Mesendoderm (in vitro differentiated cells): Measurements from ENCODE around the gene SH2B3. TPM values are rescaled to one million over a fixed set of nuclear protein-coding genes. Genes with fewer than 3 reads are reported as not detected.

Source experiments
- DNase-seq: peaks from one replicate; pipeline ENCODE4 v3.0.0; 2013
- H2AK5ac ChIP-seq: 2 replicates; pipeline ENCODE4 v1.6.1; 2013; ENCODE audit warnings: low read length, inconsistent platforms
- H2BK120ac ChIP-seq: 2 replicates; pipeline ENCODE4 v1.6.1; 2013; ENCODE audit warnings: low read depth, mild to moderate bottlenecking, low read length, moderate library complexity, mixed read lengths
- H2BK15ac ChIP-seq: replicated peaks from 2 replicates; pipeline ENCODE4 v1.6.1; 2013; ENCODE audit warnings: low read depth, mild to moderate bottlenecking, moderate library complexity
- H2BK5ac ChIP-seq: 2 replicates; pipeline ENCODE4 v1.6.1; 2013; ENCODE audit warnings: low read length, inconsistent platforms
- H3K18ac ChIP-seq: 2 replicates; pipeline ENCODE4 v1.6.1; 2013; ENCODE audit warnings: mild to moderate bottlenecking, low read length, mixed read lengths
- H3K23ac ChIP-seq: one replicate; pipeline ENCODE4 v1.6.1; 2013; ENCODE audit warnings: low read length
- H3K27ac ChIP-seq: 2 replicates; pipeline ENCODE4 v1.5.1; 2013; ENCODE audit warnings: low read depth, mild to moderate bottlenecking, inconsistent platforms, low read length, moderate library complexity
- H3K27me3 ChIP-seq: 2 replicates; pipeline ENCODE4 v1.6.1; 2013; ENCODE audit warnings: low read length, control low read depth, mild to moderate bottlenecking, inconsistent platforms; ENCODE audit not compliant: insufficient read depth, poor library complexity
- H3K36me3 ChIP-seq: 2 replicates; pipeline ENCODE4 v1.6.1; 2013; ENCODE audit warnings: low read length, inconsistent platforms; ENCODE audit not compliant: control insufficient read depth, insufficient read depth
- H3K4ac ChIP-seq: one replicate; pipeline ENCODE4 v1.6.1; 2013; ENCODE audit warnings: low read depth, mild to moderate bottlenecking, low read length, moderate library complexity
- H3K4me1 ChIP-seq: 2 replicates; pipeline ENCODE4 v1.6.1; 2013; ENCODE audit warnings: low read depth, low read length, inconsistent platforms; ENCODE audit not compliant: control insufficient read depth
- H3K4me2 ChIP-seq: 2 replicates; pipeline ENCODE4 v1.6.1; 2013; ENCODE audit warnings: low read length
- H3K4me3 ChIP-seq: 2 replicates; pipeline ENCODE4 v1.5.1; 2013; ENCODE audit warnings: mild to moderate bottlenecking, low read length
- H3K56ac ChIP-seq: one replicate; pipeline ENCODE4 v1.6.1; 2013; ENCODE audit warnings: low read length
- H3K79me1 ChIP-seq: 2 replicates; pipeline ENCODE4 v1.6.1; 2013; ENCODE audit warnings: low read length, inconsistent platforms
- H3K79me2 ChIP-seq: 2 replicates; pipeline ENCODE4 v1.6.1; 2013; ENCODE audit warnings: mild to moderate bottlenecking, low read length; ENCODE audit not compliant: control insufficient read depth, insufficient read depth
- H3K9ac ChIP-seq: 2 replicates; pipeline ENCODE4 v1.6.1; 2013; ENCODE audit warnings: low read length, inconsistent platforms
- H4K5ac ChIP-seq: one replicate; pipeline ENCODE4 v1.6.1; 2013; ENCODE audit warnings: low read length
- H4K8ac ChIP-seq: one replicate; pipeline ENCODE4 v1.6.1; 2013; ENCODE audit warnings: low read depth, mild to moderate bottlenecking, control low read depth, low read length, moderate library complexity
- WGBS: extraction: QIAGEN DNeasy Blood & Tissue Kit; methylation state at CpG from one replicate; pipeline ENCODE4 v1.1.7; 2013; ENCODE audit warnings: low lambda C conversion rate, missing lambda C conversion rate; ENCODE audit not compliant: insufficient coverage; ENCODE audit errors: extremely low coverage; 5-methylcytosine and 5-hydroxymethylcytosine counted together
- polyA plus RNA-seq, 2 experiments: library from polyadenylated mRNA; stranded (reverse); fragments of 200-250 nt; gene quantifications; one replicate each; pipeline ENCODE4 v1.2.3, GENCODE V29; 2013

Gene SH2B3
- polyA plus RNA-seq (2013, experiment 1 of 2) = 21.1 TPM
- polyA plus RNA-seq (2013, experiment 2 of 2) = 21.3 TPM

DNA sequence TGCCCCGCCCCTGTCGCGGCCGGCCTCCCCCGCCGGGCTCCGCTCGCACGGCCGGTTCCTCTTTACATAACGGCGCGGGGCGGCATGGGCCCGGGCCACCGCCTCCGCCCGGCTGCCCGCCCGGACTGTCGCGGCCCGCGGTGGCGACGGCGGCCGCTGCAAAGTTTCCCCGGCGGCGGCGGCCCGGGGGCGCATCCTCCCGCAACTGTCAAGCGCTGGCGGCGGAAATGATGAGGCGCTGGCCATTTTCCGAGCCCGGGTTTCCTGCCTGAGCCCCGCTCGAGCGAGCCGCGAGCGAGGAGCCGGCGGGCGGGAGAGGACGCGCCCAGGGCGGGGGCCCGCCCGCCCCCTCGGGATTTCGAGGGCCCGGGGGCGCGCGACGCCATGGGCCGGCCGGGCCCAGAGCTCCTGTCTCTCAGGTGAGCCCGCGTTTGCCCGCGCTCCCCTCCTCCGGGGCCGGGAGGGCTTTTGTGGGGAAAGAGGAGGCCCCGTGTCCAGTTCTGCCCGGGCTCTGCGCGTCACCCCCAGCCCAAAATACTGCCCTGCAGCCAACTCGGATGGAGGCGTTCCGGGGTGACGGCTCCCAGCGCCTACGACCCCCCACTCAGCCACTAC, at the start of gene SH2B3:
TSS of gene SH2B3 (plus strand) at position 65 of the 615 bp plus-strand sequence. CDS start 12,223 bp downstream, outside the sequence.
- H3K4ac ChIP-seq = peak within 1 kb of the TSS; percentile 100
- H3K18ac ChIP-seq = peak within 1 kb of the TSS; percentile 99
- H2BK5ac ChIP-seq = peak within 1 kb of the TSS; percentile 43
- DNase-seq = no peak
- H4K8ac ChIP-seq = no peak within 1 kb of the TSS
- peak within 1 kb of the TSS; percentile 96 for H3K27ac ChIP-seq
- peaks cover 45% of the 10 kb centered on the region for H3K79me2 ChIP-seq
- peaks cover 14% of the 10 kb centered on the region for H3K79me1 ChIP-seq
- H3K23ac ChIP-seq = peak within 1 kb of the TSS; percentile 73
- H3K4me2 ChIP-seq = peak within 1 kb of the TSS; percentile 76
- H2AK5ac ChIP-seq = peak within 1 kb of the TSS; percentile 37
- H3K4me3 ChIP-seq = peak within 1 kb of the TSS; percentile 62
- H2BK120ac ChIP-seq = peak within 1 kb of the TSS; percentile 100
- no peak within 1 kb of the TSS for H4K5ac ChIP-seq
- H3K4me1 ChIP-seq = peaks cover 22% of the 10 kb centered on the region
- no peaks in the 10 kb centered on the region for H3K36me3 ChIP-seq
- peak within 1 kb of the TSS; percentile 93 for H3K9ac ChIP-seq
- peak within 1 kb of the TSS; percentile 96 for H2BK15ac ChIP-seq
- H3K56ac ChIP-seq = peak within 1 kb of the TSS; percentile 92
- H3K27me3 ChIP-seq = no peaks in the 10 kb centered on the region
- whole genome bisulfite sequencing = no CpG with 5 or more reads among the region's 80 CpGs

DNA sequence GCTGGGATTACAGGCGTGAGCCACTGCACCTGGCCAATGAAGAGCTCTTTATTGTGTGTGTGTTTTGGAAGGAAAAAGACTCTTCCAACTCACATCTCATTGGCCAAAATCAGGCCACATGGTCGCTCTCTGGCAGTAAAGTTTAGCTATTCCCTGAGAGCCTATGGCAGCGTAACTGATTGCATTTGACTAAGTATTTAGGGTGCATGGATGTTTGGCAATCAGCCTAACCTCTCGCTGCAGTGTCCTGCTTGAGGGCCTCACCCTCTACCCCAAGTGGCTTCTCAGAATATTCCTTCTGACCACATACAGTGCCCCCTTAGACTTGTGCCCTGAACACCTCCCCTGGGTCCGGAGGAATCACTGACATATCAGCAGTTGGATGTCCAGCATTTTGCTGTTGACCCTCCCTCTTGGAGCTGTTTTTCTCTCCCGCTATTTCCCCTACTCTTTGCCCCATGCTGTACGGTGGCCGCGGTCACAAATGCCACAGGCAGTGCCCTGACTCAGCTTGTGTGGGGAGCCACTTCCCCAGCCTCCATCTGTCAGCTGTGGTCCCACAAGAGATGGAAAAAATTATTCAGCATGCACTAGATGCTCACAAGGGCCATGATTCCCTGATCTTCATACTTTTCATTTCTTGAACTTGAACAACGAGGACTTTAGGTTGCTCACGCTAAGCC, 46.4 kb upstream of the SH2B3 start:
- H3K9ac ChIP-seq = no peak overlapping the region
- no peak overlapping the region for H2BK120ac ChIP-seq
- H3K4me2 ChIP-seq = no peak overlapping the region
- H3K4me1 ChIP-seq = no peaks in the 10 kb centered on the region
- no peak overlapping the region for H3K23ac ChIP-seq
- H4K8ac ChIP-seq = no peak overlapping the region
- H2AK5ac ChIP-seq = no peak overlapping the region
- H2BK5ac ChIP-seq = no peak overlapping the region
- no peak overlapping the region for H3K27ac ChIP-seq
- no peak overlapping the region for H3K4me3 ChIP-seq
- H2BK15ac ChIP-seq = no peak overlapping the region
- no peak overlapping the region for H3K56ac ChIP-seq
- no peaks in the 10 kb centered on the region for H3K79me1 ChIP-seq
- DNase-seq = no peak
- no peak overlapping the region for H3K18ac ChIP-seq
- no peak overlapping the region for H4K5ac ChIP-seq
- no peaks in the 10 kb centered on the region for H3K79me2 ChIP-seq
- no peaks in the 10 kb centered on the region for H3K36me3 ChIP-seq
- no peak overlapping the region for H3K4ac ChIP-seq
- H3K27me3 ChIP-seq = no peaks in the 10 kb centered on the region
- no CpG with 5 or more reads among the region's 11 CpGs for WGBS

DNA sequence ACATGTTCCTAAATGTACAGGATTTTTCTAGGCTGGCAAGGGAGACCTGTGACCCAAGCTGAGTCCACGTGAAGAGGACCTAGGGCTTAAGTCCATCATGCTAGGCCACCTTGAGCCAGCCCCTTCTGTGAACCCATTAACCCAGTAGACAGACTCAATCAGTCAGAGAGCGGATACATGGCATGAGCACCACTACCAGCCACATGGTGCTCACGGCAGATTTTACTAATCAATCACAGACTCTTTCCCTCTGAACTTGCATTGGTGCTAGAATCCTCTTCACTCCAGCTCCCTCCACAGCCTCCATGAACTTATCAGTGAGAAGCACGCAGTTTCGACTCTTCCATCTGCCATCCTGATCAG, 45.8 kb upstream of the SH2B3 start:
- WGBS = no CpG with 5 or more reads among the region's 5 CpGs

DNA sequence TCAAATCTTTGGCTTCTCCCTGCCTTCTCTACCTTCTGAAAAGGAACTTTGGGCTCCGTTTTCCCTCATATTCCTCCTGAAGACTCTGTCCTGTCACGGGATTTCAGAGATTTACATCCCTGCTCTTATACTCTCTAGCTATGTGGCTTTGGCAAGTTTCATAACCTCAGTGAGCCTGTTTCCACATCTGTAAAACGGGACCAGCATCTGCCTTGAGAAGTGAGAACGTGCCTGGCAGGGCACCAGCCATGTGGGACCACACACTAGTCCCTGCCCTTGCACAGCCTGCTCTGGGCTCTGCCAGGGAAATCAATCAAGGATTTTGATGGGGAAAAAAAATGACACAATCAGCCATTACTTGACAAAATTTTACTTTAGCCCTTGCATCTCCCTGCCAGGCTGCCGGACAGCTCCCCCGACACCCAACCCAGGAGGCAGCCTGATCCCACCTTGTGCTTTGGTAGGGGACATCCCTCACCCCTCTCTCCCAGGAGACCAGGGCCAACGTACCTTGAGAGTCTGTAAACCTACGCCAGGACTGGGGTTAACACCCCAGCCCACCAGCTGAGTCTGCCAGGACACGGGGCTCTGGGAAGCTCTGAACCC, 45.3 kb upstream of the SH2B3 start:
- Histone ChIP-seq H3K36me3 (no peaks in the 10 kb centered on the region), H3K4ac (no peak overlapping the region), H3K18ac (no peak overlapping the region), H3K4me2 (no peak overlapping the region), H2BK120ac (no peak overlapping the region), H3K9ac (no peak overlapping the region), H3K79me2 (no peaks in the 10 kb centered on the region), H2BK5ac (no peak overlapping the region), H3K23ac (no peak overlapping the region), H3K27me3 (no peaks in the 10 kb centered on the region), H4K5ac (no peak overlapping the region), H3K56ac (no peak overlapping the region), H2AK5ac (no peak overlapping the region), H2BK15ac (no peak overlapping the region), H3K4me1 (no peaks in the 10 kb centered on the region), H3K79me1 (no peaks in the 10 kb centered on the region), H4K8ac (no peak overlapping the region), H3K27ac (no peak overlapping the region), H3K4me3 (no peak overlapping the region)
- DNase-seq = no peak
- no CpG with 5 or more reads among the region's 9 CpGs for WGBS

More for the DNA sequence above, 45.8 kb upstream of the SH2B3 start:
- Histone ChIP-seq H3K27ac (no peak overlapping the region), H3K79me1 (no peaks in the 10 kb centered on the region), H3K56ac (no peak overlapping the region), H3K27me3 (no peaks in the 10 kb centered on the region), H3K36me3 (no peaks in the 10 kb centered on the region), H3K18ac (no peak overlapping the region), H2BK120ac (no peak overlapping the region), H3K4me1 (no peaks in the 10 kb centered on the region), H3K79me2 (no peaks in the 10 kb centered on the region), H4K5ac (no peak overlapping the region), H2AK5ac (no peak overlapping the region), H3K4me3 (no peak overlapping the region), H2BK5ac (no peak overlapping the region), H3K4me2 (no peak overlapping the region), H4K8ac (no peak overlapping the region), H3K4ac (no peak overlapping the region), H3K9ac (no peak overlapping the region), H3K23ac (no peak overlapping the region), H2BK15ac (no peak overlapping the region)
- DNase-seq = no peak

DNA sequence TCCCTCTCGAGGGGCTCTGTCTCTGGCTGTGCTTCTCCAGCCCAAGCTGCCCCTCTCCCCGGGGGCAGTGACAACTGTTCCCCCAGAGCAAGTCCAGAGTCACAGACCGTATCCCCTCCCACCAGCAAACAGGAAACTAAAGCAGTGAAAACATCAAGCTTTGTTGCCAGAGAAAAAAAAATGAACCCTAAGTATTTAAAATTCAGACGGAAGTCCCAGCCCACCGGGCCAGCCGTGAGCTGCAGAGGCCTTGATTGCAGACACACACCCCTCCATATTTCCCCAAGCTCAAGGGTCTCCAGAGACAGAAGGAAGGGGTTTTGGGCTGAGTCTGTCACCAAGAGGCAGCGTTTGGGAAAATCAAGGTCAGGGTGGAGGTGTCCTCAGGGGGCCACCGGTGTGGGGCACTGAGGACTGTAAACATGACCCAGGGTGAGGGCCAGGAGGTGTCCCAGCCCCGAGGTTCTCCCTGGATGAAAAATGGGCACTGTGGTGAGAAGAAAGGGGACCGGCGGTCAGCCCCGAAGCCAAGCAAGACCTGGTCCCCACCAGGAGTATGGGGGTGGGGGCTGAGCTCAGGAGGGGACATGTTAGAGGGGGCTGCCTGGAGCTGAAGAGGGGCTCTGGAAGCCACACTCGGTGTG, 44.5 kb upstream of the SH2B3 start:
- WGBS = no CpG with 5 or more reads among the region's 13 CpGs
- Histone ChIP-seq H3K4ac (no peak overlapping the region), H3K4me1 (no peaks in the 10 kb centered on the region), H3K27ac (no peak overlapping the region), H3K56ac (no peak overlapping the region), H2AK5ac (no peak overlapping the region), H3K79me2 (no peaks in the 10 kb centered on the region), H2BK5ac (no peak overlapping the region), H3K18ac (no peak overlapping the region), H3K4me3 (no peak overlapping the region), H3K4me2 (no peak overlapping the region), H3K79me1 (no peaks in the 10 kb centered on the region), H4K5ac (no peak overlapping the region), H3K36me3 (no peaks in the 10 kb centered on the region), H3K9ac (no peak overlapping the region), H3K27me3 (no peaks in the 10 kb centered on the region), H2BK15ac (no peak overlapping the region), H2BK120ac (no peak overlapping the region), H3K23ac (no peak overlapping the region), H4K8ac (no peak overlapping the region)
- no peak for DNase-seq
